ENCODE measurements around the gene RHBDL1. TPM values are rescaled to one million over a fixed set of nuclear protein-coding genes. Genes with fewer than 3 reads are reported as not detected.

RHBDL1 gene
- total and polyA plus RNA-seq, 2 of the 8 experiments (the other 6 are each of a cell fraction or from before 2014, with no cell fraction given) = 4.0 to 8.1 TPM

DNA sequence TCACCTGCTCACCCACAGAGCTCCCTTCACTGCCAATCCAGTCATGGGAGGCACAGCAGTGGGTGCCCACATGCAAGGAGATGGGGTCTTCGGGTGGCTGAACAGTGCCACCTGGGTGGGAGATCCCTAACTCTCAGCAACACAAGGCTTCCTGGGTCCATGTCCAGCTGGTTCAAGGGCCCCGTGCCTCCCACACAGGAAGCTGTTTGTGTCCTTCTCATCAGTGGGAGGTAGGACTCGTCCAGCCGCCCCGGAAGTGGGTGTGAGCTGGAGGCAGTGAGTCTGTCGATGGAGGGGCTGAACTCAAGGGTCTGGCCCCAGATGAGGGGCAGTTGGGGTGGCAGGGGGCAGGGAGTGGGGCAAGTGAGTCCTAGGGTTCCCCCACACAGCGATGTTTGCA is 28.6 kb downstream of the RHBDL1 start:
- H3K18ac ChIP-seq (ENCODE audit: extremely low read depth, low read length) = no peak overlapping the region
- no peak overlapping the region for H3K27ac ChIP-seq (ENCODE audit: low read depth, low read length)
- H3K4me1 ChIP-seq (replicated peaks in 1 of 4; ENCODE audit: control insufficient read depth in 3 of 4, insufficient read depth in 4 of 4, low read length in 3 of 4) = peaks cover 0 to 8% (median 2%) of the 10 kb centered on the region in 4 experiments; a peak in 4 of 7 replicates
- no peak for FAIRE-seq
- no peak for TF ChIP-seq SIX5 (IDR thresholded peaks at IDR 0.05; ENCODE audit: low read depth, low read length)
- H4K91ac ChIP-seq (replicated peaks; ENCODE audit: insufficient read length, low read length) = no peak overlapping the region
- no peak overlapping the region for H3K4me3 ChIP-seq (ENCODE audit: extremely low read depth in 1 of 4, insufficient read depth in 2 of 4, low read depth in 3 of 4, low read length in 4 of 4)
- no peak overlapping the region for H2BK120ac ChIP-seq (replicated peaks; ENCODE audit: low read depth, low read length)
- no peak overlapping the region for H3K56ac ChIP-seq (replicated peaks; ENCODE audit: insufficient read length, low read depth, low read length)
- H3K36me3 ChIP-seq (ENCODE audit: control insufficient read depth in 2 of 4, insufficient read depth in 4 of 4, low read length in 3 of 4) = no peaks in the 10 kb centered on the region
- no peaks in the 10 kb centered on the region for H3K79me1 ChIP-seq (ENCODE audit: low read depth, low read length)
- peak overlapping the region; percentile 36; the same call in 1 of the 2 replicates for H2BK15ac ChIP-seq (ENCODE audit: low read length)
- no peak overlapping the region for H3K4ac ChIP-seq (replicated peaks; ENCODE audit: insufficient read length, low read depth, low read length)
- no peak overlapping the region for H3K14ac ChIP-seq (ENCODE audit: insufficient read length)
- H2AK5ac ChIP-seq (ENCODE audit: low read depth, low read length) = no peak overlapping the region
- WGBS, 2 experiments (ENCODE audit: extremely low coverage in 1 of 2, insufficient coverage in 1 of 2, insufficient read length in 1 of 2, insufficient replicate concordance in 2 of 2, low coverage in 1 of 2, low lambda C conversion rate in 2 of 2, missing lambda C conversion rate in 1 of 2) = 85% methylated on average over 7 of the region's 7 CpGs; no CpG with 5 or more reads in 1 of the 2 experiments
- peaks cover 12% of the 10 kb centered on the region; the same call in 1 of the 2 replicates for H3K23me2 ChIP-seq (ENCODE audit: low read depth, low read length)
- DNase-seq (ENCODE audit: low read depth in 1 of 2, low spot score in 2 of 2) = no peak
- H3K4me2 ChIP-seq (ENCODE audit: insufficient read depth in 1 of 2, low read depth in 2 of 2, low read length in 2 of 2) = 0 out of 4 replicates have a peak overlapping the region, but pooled peaks of 1 of the 2 experiments have one; percentile 66
- H2BK5ac ChIP-seq (ENCODE audit: low read depth, low read length) = no peak overlapping the region
- H4K5ac ChIP-seq (ENCODE audit: insufficient read length, low read depth, low read length) = no peak overlapping the region
- peaks cover 8 to 31% of the 10 kb centered on the region in 2 experiments for H4K20me1 ChIP-seq (replicated peaks in 1 of 2; ENCODE audit: control insufficient read depth in 1 of 2, insufficient read depth in 2 of 2, low read length in 2 of 2)
- H3K27me3 ChIP-seq (replicated peaks in 1 of 4; ENCODE audit: control insufficient read depth in 3 of 4, extremely low read depth in 1 of 4, insufficient read depth in 3 of 4, low read length in 3 of 4) = peaks cover 63 to 93% (median 88%) of the 10 kb centered on the region in 4 experiments
- no peak overlapping the region for H2BK12ac ChIP-seq (ENCODE audit: low read depth, low read length)
- H3K79me2 ChIP-seq (ENCODE audit: control insufficient read depth in 1 of 2, insufficient read depth in 2 of 2, low read length in 2 of 2) = no peaks in the 10 kb centered on the region
- POLR2A ChIA-PET (ENCODE audit: partially characterized antibody) = interaction anchor here (1.0 to 4.5 kb wide), 9 partner anchors 9 to 96 kb away, joined by 3 to 30 read pairs (median 4); partner anchors contain the start of genes ANTKMT, CCDC78, CIAO3 and GNG13
- H3K9me3 ChIP-seq (ENCODE audit: insufficient read depth in 2 of 2, low read depth in 1 of 2, low read length in 1 of 2) = no peaks in the 10 kb centered on the region
- no peak overlapping the region for H2BK20ac ChIP-seq (ENCODE audit: low read length)
- CTCF ChIA-PET (ENCODE audit: partially characterized antibody) = interaction anchor here (1.1 to 33.4 kb wide), 7 partner anchors 8 to 81 kb away, joined by 3 to 977 read pairs (median 5); partner anchors contain the start of genes ANTKMT, CCDC78, CIAO3 and HAGHL
- no peak overlapping the region for H2AFZ ChIP-seq (ENCODE audit: low read length)
- no peak overlapping the region for H4K8ac ChIP-seq (ENCODE audit: extremely low read depth, insufficient read depth, low read length)
- H3K23ac ChIP-seq (ENCODE audit: insufficient read length) = no peak overlapping the region
- no peak overlapping the region for H3K9ac ChIP-seq (replicated peaks in 1 of 4; ENCODE audit: extremely low read depth in 1 of 4, low read depth in 3 of 4, low read length in 3 of 4)
